Gastroesophageal sphincter (tissue), 3 donors: ENCODE results near the gene IQSEC3.

Experiments
- CTCF ChIP-seq, 4 experiments: fragments of 200-600 bp in 2 of 4; fragments of 450-650 bp in 2 of 4; sonication (generic) in 1 of 4; IDR thresholded peaks; one replicate each; pipeline ENCODE4 v1.5.1; 2017 to 2019; ENCODE audit warnings: antibody characterized with exemption in 4 of 4, mild to moderate bottlenecking in 2 of 4, moderate library complexity in 2 of 4
- EP300 ChIP-seq: sonication (generic); formaldehyde crosslinking; IDR thresholded peaks from one replicate; pipeline ENCODE4 v1.6.1; 2017; ENCODE audit warnings: antibody characterized with exemption, mild to moderate bottlenecking
- POLR2A ChIP-seq, 2 donors: fragments of 450-650 bp; IDR thresholded peaks; one replicate each; pipeline ENCODE4 v1.6.1; 2017; ENCODE audit warnings: antibody characterized with exemption in 2 of 2, mild to moderate bottlenecking in 2 of 2, moderate library complexity in 1 of 2
- POLR2AphosphoS5 ChIP-seq: sonication (generic); formaldehyde crosslinking; IDR thresholded peaks from one replicate; pipeline ENCODE4 v1.6.1; 2017; ENCODE audit warnings: antibody characterized with exemption

DNA sequence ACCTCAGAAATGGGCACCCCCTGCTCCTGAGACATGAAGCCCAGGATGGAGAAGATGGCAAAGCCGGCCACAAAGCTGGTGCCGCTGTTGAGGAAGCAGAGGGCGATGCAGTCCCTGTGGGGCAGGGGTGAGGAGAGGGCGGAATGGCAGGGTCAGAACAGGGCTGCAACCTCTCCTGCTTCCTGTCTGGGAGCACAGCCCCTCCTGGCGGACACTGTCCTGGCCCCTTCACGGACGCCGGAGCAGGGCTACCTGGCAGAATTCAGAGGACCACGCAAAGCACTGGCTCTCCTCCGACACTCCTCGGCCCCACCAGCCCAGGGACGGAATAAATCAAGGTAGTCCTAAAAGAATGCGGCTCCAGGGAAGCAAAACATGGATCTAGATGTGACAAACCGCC is 159.8 kb downstream of the IQSEC3 start:
- no peak for TF ChIP-seq POLR2AphosphoS5
- TF ChIP-seq EP300 = no peak
- no peak for TF ChIP-seq CTCF (IDR thresholded peaks at IDR 0.05)
- TF ChIP-seq POLR2A (IDR thresholded peaks at IDR 0.05) = no peak
